Gastrocnemius medialis (tissue), 4 donors: ENCODE measurements around the gene DISP2.

Experiments
- CTCF ChIP-seq, 5 experiments: fragments of 450-650 bp in 3 of 5; fragments of 200-600 bp in 2 of 5; sonication (generic) in 2 of 5; IDR thresholded peaks in 4 of 5; conservative IDR thresholded peaks in 1 of 5; 1 replicate in 4 of 5; 2 replicates in 1 of 5; pipeline ENCODE4 v1.5.1; 2016 to 2019; ENCODE audit warnings: antibody characterized with exemption in 5 of 5, mild to moderate bottlenecking in 3 of 5, moderate library complexity in 3 of 5
- POLR2A ChIP-seq, 2 donors: fragments of 450-650 bp; IDR thresholded peaks; one replicate each; pipeline ENCODE4 v1.6.1; 2017; ENCODE audit warnings: antibody characterized with exemption in 2 of 2, mild to moderate bottlenecking in 2 of 2, moderate library complexity in 2 of 2

- TF ChIP-seq CTCF (IDR thresholded peaks at IDR 0.05 in 4 of 5, conservative IDR thresholded peaks at IDR 0.05 in 1 of 5) (no peak), POLR2A (IDR thresholded peaks at IDR 0.05) (no peak)
Observed at GRCh38 chr15:40388941-40389823, 31.2 kb downstream of the DISP2 start.
